NB4 (cell line): ENCODE results near the gene ATP6V1G1.

Experiments
- CTCF ChIP-seq: IDR thresholded peaks from one replicate; pipeline ENCODE4 v1.5.1; 2012; ENCODE audit warnings: low read depth, low read length
- MAX ChIP-seq: IDR thresholded peaks from 2 replicates; pipeline ENCODE4 v1.6.1; 2011; ENCODE audit warnings: low read depth, low read length
- POLR2A ChIP-seq: IDR thresholded peaks from 2 replicates; pipeline ENCODE4 v1.6.1; 2011; ENCODE audit warnings: mild to moderate bottlenecking; ENCODE audit not compliant: insufficient read length; ENCODE audit errors: extremely low read depth

DNA sequence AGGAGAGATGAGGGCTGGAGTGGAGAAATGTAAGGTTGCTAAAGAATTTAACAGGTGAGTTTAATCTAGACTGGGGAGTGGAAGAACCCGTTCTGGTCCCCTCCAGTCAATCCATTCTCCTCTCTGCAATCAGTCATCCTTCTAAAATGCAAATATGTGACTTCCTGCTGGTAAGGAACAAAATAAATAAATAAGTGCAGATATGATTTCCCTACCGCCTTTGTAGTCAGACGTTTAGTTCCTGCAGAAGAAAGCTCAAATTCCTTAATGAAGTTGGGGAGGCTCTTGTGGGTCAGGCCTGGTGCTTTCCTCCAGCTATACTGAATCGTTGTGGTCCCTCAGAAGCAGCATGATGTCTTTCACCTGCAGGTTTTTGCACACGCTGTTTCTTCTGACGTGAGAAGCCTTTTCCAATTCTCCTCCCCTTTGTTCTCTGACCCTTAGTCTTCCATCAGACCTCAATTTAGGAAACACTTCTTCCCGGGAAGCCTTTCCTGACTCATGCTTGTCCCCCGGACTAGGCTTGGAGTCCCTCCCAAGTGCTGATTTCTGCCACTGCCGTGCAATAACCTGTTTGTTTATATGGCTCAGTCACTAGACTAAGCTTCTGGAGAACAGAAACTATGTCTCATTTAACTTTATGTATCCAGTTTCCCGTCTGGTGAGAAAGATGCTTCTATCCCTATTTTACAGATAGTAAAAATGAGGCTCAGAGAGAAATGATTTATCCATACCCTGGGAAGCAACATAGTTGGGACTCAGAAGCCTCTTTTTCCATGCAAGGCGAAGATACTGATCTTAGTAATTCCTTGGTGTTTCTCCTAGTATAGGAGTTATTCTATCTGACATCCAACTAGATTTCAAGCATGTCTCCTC, 1.3 kb downstream of the ATP6V1G1 start:
- TF ChIP-seq POLR2A: no peak
- TF ChIP-seq CTCF: no peak
- no peak for TF ChIP-seq MAX
